GM12873 (cell line): ENCODE results near the gene RGPD8.

Experiments used
- TF ChIP-seq, protein P1 (sequence below): IDR thresholded peaks from 2 replicates; pipeline ENCODE4 v1.5.1; 2012; ENCODE audit warnings: low read depth, mild to moderate bottlenecking, moderate library complexity, low read length, control low read depth; ENCODE audit not compliant: insufficient read depth; ENCODE audit errors: missing control alignments

RGPD8 gene

DNA sequence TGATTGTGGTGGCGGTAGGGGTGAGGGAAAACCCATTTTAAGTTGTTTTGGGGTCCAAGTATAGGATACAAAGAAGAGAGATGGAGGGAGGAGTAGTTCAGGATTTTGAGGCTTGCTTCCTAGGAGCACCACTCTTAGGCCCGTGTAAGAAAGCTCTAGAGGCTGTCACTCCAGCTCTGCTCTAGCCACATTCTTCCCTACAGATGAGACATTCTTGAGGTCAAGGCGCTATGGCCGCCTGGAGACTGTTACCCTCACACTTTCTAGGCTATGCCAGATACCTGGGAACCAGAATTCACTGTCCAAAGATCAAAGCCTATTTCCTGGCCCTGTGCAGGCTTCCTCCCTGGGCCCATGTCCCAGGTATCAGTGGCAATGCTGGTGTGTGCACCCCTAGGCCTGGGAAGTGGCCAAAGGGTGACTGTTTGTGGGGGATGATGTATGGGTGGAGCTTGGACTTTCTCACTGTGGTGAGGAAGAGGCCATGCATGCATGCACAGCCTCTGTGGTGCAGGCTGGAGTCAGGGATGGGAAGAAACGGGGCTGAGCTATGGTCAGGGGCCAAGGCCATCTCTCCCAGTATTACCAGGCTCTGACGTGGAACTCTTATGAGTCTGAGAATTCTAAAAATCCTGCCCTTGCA lies 41.5 kb upstream of the RGPD8 start:
- TF ChIP-seq, protein P1, sequence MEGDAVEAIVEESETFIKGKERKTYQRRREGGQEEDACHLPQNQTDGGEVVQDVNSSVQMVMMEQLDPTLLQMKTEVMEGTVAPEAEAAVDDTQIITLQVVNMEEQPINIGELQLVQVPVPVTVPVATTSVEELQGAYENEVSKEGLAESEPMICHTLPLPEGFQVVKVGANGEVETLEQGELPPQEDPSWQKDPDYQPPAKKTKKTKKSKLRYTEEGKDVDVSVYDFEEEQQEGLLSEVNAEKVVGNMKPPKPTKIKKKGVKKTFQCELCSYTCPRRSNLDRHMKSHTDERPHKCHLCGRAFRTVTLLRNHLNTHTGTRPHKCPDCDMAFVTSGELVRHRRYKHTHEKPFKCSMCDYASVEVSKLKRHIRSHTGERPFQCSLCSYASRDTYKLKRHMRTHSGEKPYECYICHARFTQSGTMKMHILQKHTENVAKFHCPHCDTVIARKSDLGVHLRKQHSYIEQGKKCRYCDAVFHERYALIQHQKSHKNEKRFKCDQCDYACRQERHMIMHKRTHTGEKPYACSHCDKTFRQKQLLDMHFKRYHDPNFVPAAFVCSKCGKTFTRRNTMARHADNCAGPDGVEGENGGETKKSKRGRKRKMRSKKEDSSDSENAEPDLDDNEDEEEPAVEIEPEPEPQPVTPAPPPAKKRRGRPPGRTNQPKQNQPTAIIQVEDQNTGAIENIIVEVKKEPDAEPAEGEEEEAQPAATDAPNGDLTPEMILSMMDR: no peak

DNA sequence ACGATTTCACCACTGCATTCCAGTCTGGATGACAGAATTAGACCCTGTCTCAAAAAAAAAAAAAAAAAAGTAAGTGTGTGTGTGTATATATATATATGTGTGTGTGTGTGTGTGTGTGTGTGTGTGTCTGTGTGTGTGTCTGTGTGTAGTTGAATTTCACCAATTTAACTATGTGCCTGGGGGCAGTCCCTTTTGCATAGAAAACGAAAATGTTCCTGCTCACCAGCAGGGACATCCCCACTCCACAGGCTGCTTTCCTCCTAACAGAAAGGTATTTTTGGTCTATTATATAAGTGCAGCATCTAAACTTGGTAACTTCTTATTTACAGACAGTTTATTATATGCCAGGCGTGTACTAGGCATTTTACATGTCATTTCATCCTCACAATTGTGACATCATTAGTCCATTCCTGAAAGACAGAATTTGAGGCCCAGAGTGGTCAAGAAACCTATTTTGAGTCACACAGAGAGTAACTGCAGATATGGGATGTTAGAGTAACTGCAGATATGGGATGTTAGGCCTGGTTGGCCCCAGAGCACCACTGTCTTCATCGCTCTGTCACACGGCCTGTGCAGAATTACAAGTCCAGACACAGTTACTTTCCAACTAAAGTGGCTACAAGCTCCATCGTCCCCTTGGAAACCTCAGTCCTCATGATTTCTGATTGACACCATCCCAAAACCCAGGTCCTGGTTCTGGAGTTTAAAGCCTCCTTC lies 39.3 kb upstream of the RGPD8 start:
- TF ChIP-seq, protein P1: no peak

DNA sequence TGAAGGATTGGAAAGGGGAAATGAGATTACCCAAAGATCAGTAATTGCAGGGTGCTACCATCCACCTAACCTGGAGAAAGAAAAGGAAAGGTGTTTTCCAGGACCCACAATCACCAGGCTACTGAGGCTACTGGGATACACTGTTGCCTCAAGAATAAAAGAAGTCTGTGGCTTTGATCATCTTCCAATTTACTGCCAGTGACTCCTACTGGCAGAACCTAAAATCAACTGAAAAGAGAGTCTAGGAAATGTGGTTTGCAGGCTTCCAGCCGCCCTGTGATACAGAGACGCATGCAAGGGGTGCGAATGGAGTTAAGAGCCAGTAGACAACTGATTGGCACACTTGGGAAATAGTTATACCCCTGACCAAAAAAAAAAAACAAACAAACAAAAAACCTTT lies 31.9 kb upstream of the RGPD8 start:
- TF ChIP-seq, protein P1: no peak

DNA sequence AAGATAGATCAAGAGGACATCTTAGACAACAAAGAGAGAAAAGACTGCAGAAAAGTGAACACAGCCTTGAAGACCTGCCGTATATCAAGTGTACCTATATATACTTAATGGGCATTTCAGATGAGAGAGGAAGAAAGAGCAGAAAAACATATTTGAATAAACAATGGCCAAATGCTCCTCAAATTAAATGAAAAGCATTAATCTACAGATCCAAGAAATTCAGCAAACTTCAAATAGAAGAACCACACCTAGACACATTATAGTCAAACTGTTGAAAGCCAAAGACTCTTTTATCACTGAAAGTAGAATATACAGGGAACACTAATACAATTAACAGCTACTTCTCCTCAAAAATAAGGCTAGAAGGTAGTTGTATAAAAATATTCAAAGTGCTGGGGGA lies 29.8 kb upstream of the RGPD8 start:
- TF ChIP-seq, protein P1: no peak

DNA sequence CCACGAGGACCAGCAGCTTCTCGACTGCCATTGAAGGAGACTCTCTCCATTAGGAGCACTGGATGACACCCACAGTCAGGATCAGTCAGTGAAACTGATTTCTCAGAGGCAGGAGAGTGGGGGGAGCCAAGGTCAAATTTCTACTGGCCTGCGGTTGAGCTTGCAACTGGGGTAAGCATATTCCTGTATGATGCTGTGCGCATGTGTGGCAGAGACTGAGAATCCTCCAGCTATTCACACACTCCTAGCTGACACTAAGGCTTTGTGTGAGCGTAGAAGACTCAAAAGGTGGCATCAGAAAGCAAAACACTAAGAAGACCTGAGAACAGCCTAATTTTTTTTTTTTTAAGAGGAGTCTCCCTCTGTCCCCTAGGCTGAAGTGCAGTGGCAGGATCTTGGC lies 28.7 kb upstream of the RGPD8 start:
- TF ChIP-seq, protein P1: no peak

DNA sequence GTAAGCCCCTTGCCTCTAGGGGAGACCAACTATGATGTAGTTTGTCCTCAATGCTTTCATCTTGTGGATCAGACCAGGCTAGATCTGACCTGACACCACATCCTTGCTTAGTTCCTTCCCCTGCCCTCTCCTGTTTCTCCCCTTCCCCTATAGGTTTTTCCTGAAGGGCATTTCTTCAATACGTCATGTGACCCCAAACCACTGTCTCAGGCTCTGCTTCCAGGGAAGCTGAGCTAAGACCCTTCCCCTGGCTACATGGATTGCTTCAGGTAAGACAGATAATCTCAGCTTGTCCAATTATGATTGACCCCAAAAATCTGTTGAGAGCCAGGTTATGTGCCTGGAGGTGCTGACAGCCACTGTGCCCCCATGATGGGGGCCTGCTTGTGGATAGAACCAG lies 25.9 kb upstream of the RGPD8 start:
- TF ChIP-seq, protein P1: no peak

DNA sequence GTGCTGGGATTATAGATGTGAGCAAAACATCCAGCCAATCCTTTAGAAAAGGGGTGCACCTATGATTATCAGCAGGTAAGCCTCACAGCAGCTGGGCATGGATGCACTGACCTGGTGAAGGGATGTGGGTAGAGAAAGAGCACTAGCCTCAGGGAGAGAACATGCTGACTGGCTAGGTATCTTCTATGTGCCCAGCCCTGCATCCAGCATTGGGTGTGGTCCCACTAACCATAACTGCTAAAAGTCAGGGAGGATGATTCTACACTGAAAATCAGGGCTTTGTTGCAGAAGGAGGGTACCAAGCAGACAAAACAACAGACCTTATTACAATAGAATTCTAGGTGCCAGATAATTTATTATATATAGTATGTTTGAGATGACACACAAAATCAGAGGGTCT lies 21.1 kb upstream of the RGPD8 start:
- TF ChIP-seq, protein P1: no peak
